ENCODE data around the gene NUP153. TPM values are rescaled to one million over a fixed set of nuclear protein-coding genes. Genes with fewer than 3 reads are reported as not detected.

The NUP153 gene
- total and polyA plus RNA-seq, 2 donors from 2014 or later: 4.9 to 31.3 TPM

DNA sequence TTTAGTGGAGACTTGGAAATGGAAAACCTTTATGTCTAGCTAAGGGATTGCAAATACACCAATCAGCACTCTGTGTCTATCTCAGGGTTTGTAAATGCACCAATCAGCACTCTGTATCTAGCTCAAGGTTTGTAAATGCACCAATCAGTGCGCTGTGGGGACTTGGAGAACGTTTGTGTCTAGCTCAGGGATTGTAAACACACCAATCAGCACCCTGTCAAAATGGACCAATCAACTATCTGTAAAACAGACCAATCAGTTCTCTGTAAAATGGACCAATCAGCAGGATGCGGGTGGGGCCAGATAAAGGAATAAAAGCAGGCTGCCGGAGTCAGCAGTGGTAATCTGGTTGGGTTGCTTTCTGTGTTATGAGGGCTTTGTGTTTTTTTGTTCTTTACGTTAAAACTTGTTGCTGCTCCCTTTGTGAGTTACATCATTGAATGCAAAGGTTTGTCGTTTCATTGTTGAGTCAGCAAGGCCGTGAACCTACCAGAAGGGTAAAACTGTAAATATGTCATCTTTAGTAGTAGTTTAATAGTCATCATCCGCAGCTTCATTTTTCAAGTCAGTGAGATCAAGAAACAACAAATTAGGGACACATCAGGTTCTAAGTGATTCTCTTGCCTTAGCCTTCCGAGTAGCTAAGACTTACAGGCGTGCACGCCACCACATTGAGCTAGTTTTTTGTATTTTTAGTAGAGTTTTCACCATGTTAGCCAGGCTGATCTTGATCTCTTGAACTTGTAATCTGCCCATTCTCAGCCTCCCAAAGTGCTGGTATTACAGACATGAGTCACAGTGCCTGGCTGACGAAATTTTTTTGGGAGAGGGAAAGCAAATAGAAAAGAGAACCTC lies 22.7 kb upstream of the NUP153 start:
- intact Hi-C loops (cut with DNase I): no loop called here
- Histone ChIP-seq H3K36me3 (ENCODE audit: control insufficient read depth in 2 of 3, insufficient read depth in 3 of 3, low read length in 3 of 3) (no peaks in the 10 kb centered on the region), H3K9ac (ENCODE audit: low read length in 3 of 3) (no peak overlapping the region), H3K27me3 (ENCODE audit: control insufficient read depth, insufficient read depth, low read length) (no peaks in the 10 kb centered on the region), H3K27ac (ENCODE audit: low read depth in 2 of 2, low read length in 2 of 2) (no peak overlapping the region), H3K4me1 (ENCODE audit: control insufficient read depth in 2 of 3, insufficient read depth in 2 of 3, low read depth in 1 of 3, low read length in 3 of 3) (no peaks in the 10 kb centered on the region), H3K4me3 (ENCODE audit: low read length in 3 of 3) (no peak overlapping the region), H3K9me3 (ENCODE audit: control insufficient read depth in 2 of 3, insufficient read depth in 1 of 3, low read length in 3 of 3) (no peaks in the 10 kb centered on the region)
- TF ChIP-seq, protein P1, sequence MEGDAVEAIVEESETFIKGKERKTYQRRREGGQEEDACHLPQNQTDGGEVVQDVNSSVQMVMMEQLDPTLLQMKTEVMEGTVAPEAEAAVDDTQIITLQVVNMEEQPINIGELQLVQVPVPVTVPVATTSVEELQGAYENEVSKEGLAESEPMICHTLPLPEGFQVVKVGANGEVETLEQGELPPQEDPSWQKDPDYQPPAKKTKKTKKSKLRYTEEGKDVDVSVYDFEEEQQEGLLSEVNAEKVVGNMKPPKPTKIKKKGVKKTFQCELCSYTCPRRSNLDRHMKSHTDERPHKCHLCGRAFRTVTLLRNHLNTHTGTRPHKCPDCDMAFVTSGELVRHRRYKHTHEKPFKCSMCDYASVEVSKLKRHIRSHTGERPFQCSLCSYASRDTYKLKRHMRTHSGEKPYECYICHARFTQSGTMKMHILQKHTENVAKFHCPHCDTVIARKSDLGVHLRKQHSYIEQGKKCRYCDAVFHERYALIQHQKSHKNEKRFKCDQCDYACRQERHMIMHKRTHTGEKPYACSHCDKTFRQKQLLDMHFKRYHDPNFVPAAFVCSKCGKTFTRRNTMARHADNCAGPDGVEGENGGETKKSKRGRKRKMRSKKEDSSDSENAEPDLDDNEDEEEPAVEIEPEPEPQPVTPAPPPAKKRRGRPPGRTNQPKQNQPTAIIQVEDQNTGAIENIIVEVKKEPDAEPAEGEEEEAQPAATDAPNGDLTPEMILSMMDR (IDR thresholded peaks at IDR 0.05; ENCODE audit: borderline replicate concordance, extremely low read depth, insufficient read depth): no peak
- FAIRE-seq (no peak), DNase-seq (no peak)

DNA sequence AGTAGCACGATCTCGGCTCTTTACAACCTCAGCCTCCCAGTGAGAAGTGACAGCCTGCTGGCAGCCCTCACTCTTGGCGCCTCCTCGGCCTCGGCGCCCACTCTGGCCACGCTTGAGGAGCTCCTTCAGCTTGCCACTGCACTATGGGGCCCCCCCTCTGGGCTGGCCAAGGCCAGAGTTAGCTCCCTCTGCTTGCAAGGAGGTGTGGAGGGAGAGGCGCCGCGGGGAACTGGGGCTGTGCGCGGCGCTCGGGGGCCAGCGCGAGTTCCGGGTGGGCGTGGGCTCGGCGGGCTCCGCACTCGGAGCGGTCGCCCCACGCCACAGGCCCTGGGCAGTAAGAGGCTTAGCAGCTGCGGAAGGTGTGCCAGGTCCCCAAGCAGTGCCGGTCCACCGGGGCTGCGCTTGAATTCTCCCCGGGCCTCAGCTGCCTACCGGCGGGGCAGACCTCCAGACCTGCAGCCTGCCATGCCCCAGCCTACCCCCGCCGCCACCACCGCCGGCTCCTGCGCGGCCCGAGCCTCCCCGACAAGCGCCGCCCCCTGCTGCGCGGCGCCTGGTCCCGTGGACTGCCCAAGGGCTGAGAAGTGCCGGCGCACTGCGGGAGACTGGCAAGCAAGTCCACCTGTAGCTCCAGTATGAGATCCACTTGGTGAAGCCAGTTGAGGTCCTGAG lies 22.0 kb upstream of the NUP153 start:
- H3K4me3 ChIP-seq (ENCODE audit: low read length in 3 of 3): no peak overlapping the region
- intact Hi-C loops (cut with DNase I): no loop called here
- H3K27me3 ChIP-seq (ENCODE audit: control insufficient read depth, insufficient read depth, low read length): no peaks in the 10 kb centered on the region
- no peaks in the 10 kb centered on the region for H3K9me3 ChIP-seq (ENCODE audit: control insufficient read depth in 2 of 3, insufficient read depth in 1 of 3, low read length in 3 of 3)
- H3K9ac ChIP-seq (ENCODE audit: low read length in 3 of 3): no peak overlapping the region
- TF ChIP-seq, protein P1 (IDR thresholded peaks at IDR 0.05; ENCODE audit: borderline replicate concordance, extremely low read depth, insufficient read depth): no peak
- no peak overlapping the region for H3K27ac ChIP-seq (ENCODE audit: low read depth in 2 of 2, low read length in 2 of 2)
- H3K4me1 ChIP-seq (ENCODE audit: control insufficient read depth in 2 of 3, insufficient read depth in 2 of 3, low read depth in 1 of 3, low read length in 3 of 3): no peaks in the 10 kb centered on the region
- FAIRE-seq (no peak), DNase-seq (no peak)
- H3K36me3 ChIP-seq (ENCODE audit: control insufficient read depth in 2 of 3, insufficient read depth in 3 of 3, low read length in 3 of 3): no peaks in the 10 kb centered on the region

DNA sequence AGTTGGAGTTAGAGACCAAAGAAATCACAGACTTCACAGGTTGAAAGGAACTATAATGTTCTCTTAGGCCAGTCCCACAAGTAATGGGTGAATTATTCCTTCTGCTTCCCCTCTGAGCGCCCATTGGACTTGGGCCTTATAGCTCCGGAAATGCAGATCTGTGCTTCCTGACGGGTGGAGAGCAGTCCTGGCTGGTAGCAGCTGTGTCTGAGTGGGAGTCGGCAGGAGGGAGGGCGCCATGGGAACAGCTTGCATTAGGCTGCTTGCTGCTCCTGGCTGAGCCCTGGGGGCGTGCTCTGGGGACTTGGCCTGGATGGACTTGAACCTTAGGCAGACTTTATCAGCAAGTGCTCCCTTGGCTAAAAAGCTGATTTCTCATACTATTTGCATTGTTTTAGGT lies 18.4 kb upstream of the NUP153 start:
- TF ChIP-seq, protein P1 (IDR thresholded peaks at IDR 0.05; ENCODE audit: borderline replicate concordance, extremely low read depth, insufficient read depth): no peak
- FAIRE-seq (no peak), DNase-seq (peak; percentile 78 to 93 (median 85))
- Histone ChIP-seq H3K27ac (ENCODE audit: low read depth in 2 of 2, low read length in 2 of 2) (no peak overlapping the region), H3K9me3 (ENCODE audit: control insufficient read depth in 2 of 3, insufficient read depth in 1 of 3, low read length in 3 of 3) (no peaks in the 10 kb centered on the region), H3K4me1 (ENCODE audit: control insufficient read depth in 2 of 3, insufficient read depth in 2 of 3, low read depth in 1 of 3, low read length in 3 of 3) (no peaks in the 10 kb centered on the region), H3K9ac (ENCODE audit: low read length in 3 of 3) (no peak overlapping the region), H3K4me3 (ENCODE audit: low read length in 3 of 3) (no peak overlapping the region), H3K36me3 (ENCODE audit: control insufficient read depth in 2 of 3, insufficient read depth in 3 of 3, low read length in 3 of 3) (no peaks in the 10 kb centered on the region), H3K27me3 (ENCODE audit: control insufficient read depth, insufficient read depth, low read length) (no peaks in the 10 kb centered on the region)
- intact Hi-C loops (cut with DNase I): no loop called here

Data from kidney (tissue), 14 donors.